ENCODE data around the gene MYOM1. TPM values are rescaled to one million over a fixed set of nuclear protein-coding genes. Genes with fewer than 3 reads are reported as not detected.

MYOM1 gene
- total RNA-seq, 4 donors from 2014 or later: 1.3 to 29.7 (median 3.1) TPM

GRCh38 chr18:3213300-3214059 lies 6.3 kb downstream of the MYOM1 start:
- H3K27me3 ChIP-seq: no peaks in the 10 kb centered on the region
- H3K4me1 ChIP-seq: peaks cover 0 to 7% (median 3%) of the 10 kb centered on the region in 4 donors
- H3K4me3 ChIP-seq: no peak overlapping the region
- no peaks in the 10 kb centered on the region for H3K36me3 ChIP-seq
- no peak for DNase-seq
- no peak overlapping the region for H3K27ac ChIP-seq
- no peaks in the 10 kb centered on the region for H3K9me3 ChIP-seq
- TF ChIP-seq POLR2A (IDR thresholded peaks at IDR 0.05): no peak
- TF ChIP-seq CTCF (IDR thresholded peaks at IDR 0.05): no peak

GRCh38 chr18:3212657-3213056 lies 7.1 kb downstream of the MYOM1 start:
- peaks cover 0 to 7% (median 3%) of the 10 kb centered on the region in 4 donors for H3K4me1 ChIP-seq
- no peaks in the 10 kb centered on the region for H3K27me3 ChIP-seq
- no peaks in the 10 kb centered on the region for H3K36me3 ChIP-seq
- H3K9me3 ChIP-seq: no peaks in the 10 kb centered on the region
- H3K4me3 ChIP-seq: no peak overlapping the region
- no peak overlapping the region for H3K27ac ChIP-seq
- TF ChIP-seq POLR2A (IDR thresholded peaks at IDR 0.05): no peak
- no peak for DNase-seq

GRCh38 chr18:3211236-3211992 lies 8.4 kb downstream of the MYOM1 start:
- Histone ChIP-seq H3K27ac (peak overlapping the region in 1 of 4 donors; percentile 20), H3K36me3 (no peaks in the 10 kb centered on the region), H3K27me3 (no peaks in the 10 kb centered on the region), H3K4me3 (no peak overlapping the region), H3K4me1 (no peaks in the 10 kb centered on the region), H3K9me3 (no peaks in the 10 kb centered on the region)
- TF ChIP-seq CTCF (IDR thresholded peaks at IDR 0.05): no peak
- TF ChIP-seq POLR2A (IDR thresholded peaks at IDR 0.05): no peak
- DNase-seq: no peak

GRCh38 chr18:3209859-3210569 lies 9.8 kb downstream of the MYOM1 start:
- Histone ChIP-seq H3K9me3 (no peaks in the 10 kb centered on the region), H3K36me3 (no peaks in the 10 kb centered on the region), H3K27me3 (no peaks in the 10 kb centered on the region), H3K4me1 (no peaks in the 10 kb centered on the region), H3K27ac (peak overlapping the region in 1 of 4 donors; percentile 2), H3K4me3 (no peak overlapping the region)
- no peak for DNase-seq
- TF ChIP-seq POLR2A (IDR thresholded peaks at IDR 0.05) (no peak), CTCF (IDR thresholded peaks at IDR 0.05) (no peak)

- Histone ChIP-seq H3K4me3 (no peak overlapping the region), H3K27me3 (no peaks in the 10 kb centered on the region), H3K36me3 (no peaks in the 10 kb centered on the region), H3K27ac (no peak overlapping the region), H3K4me1 (no peaks in the 10 kb centered on the region), H3K9me3 (no peaks in the 10 kb centered on the region)
- TF ChIP-seq POLR2A (IDR thresholded peaks at IDR 0.05): no peak
- TF ChIP-seq CTCF (IDR thresholded peaks at IDR 0.05): no peak
- DNase-seq: peak in 2 of 3 donors; percentile 60 to 75
Observed at GRCh38 chr18:3207565-3207964, 12.2 kb downstream of the MYOM1 start.

Data from Peyer's patch (tissue), 4 donors.